Stimulated activated CD4-positive, alpha-beta T cell treated with anti-CD3 and anti-CD28 coated beads, TNF-alpha, amount 100 ng/mL, for 4 hours (primary cell): ENCODE measurements around the gene CDH1.

Experiments used
- DNase-seq, 3 experiments: peaks; one replicate each; pipeline ENCODE4 v3.0.0-alpha.2; 2020; ENCODE audit warnings: low read depth in 3 of 3

Gene CDH1

DNA sequence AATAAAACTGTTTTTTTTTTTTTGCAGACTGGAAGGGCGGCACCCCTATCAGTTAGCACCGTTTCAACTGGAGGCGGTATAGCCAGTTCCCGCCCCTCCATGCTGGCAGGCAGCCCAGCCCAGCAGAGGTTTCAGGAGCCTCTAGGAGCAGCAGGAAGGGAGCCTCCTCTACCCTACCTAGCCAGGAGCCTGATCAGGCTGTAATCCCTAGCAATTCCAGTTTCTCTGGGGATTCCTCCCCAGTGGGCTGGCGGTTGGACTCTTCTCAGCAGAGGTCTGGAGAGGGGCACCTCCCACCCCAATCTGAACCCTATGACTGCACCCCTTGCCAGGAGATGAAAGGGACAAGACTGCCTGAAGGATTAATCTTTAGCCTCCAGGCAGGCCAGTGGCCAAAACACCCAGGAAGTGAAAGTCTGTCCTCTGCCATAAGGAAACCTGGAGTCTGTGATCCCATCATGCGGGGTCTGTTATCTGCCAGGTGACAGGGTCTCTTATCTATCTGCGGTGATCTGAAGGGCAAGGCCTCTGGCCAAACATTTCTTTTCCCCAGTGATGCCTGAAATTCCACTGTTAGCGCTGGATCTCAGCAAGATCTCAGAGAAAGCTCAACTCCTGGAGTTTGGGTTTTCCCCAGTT lies 4.9 kb upstream of the CDH1 start:
- no peak for DNase-seq

DNA sequence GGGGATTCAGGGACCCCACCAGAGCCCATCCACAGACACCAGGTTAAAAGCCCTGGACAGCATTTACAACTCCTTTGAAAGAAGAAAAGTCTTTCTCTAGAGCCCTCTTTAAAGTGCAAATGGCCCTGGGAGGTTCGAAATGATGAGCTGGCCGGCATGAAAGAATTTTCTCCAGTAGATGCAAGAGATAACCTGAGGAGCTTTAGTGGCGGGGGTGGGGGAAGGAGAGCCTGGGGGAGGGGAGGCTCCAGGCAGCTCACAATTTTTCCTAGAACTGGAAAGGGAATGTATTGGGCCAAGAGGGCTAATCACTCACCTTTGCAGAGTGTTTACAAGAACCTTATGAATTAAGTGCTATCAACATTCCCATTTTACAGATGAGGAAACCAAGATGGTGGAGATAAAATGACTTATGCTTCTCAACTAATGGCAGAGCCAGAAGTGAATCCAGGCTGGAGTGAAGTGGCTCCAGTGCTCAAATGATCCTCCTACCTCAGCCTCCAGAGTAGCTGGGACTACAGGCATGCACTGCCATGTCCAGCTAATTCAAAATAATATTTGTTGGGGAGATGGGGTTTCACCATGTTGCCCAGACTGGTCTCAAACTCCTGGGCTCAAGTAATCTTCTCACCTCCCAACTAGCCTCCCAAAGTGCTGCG lies 4.2 kb upstream of the CDH1 start:
- DNase-seq: no peak

DNA sequence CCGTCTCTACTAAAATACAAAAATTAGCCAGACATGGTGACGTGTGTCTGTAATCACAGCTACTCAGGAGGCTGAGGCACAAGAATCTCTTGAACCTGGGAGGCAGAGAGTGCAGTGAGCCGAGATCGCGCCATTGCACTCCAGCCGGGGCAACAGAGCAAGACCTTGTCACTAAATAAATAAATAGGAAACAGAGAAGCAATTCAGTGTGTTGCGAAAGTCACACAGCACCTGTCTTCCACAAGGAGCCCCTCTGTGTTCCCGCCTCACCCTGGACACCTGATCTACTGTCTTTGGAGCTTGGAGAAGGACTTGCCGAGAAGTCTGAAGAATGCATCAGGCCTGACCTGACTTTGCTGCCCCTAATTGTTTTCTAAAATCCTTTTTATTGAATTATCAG lies 3.5 kb upstream of the CDH1 start:
- no peak for DNase-seq

DNA sequence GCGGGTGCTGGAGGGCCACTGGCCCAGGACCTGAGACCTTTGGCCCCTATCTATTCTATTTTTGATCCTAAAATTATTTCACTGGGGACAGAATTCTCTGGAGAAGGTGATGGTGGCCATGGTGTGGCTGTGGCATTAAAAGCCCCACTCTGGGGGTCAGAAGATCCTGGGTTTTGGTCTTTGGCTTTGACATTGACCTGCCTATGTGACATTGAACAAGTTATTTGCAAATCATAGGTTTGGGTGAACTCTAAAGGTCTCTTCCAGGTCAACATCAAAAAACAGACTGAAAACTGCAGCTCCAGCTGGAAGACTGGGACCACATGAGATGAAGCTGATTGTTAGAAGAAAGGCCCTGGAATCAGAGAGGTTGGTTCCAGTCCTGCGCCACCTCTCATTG lies 2.3 kb upstream of the CDH1 start:
- no peak for DNase-seq

DNA sequence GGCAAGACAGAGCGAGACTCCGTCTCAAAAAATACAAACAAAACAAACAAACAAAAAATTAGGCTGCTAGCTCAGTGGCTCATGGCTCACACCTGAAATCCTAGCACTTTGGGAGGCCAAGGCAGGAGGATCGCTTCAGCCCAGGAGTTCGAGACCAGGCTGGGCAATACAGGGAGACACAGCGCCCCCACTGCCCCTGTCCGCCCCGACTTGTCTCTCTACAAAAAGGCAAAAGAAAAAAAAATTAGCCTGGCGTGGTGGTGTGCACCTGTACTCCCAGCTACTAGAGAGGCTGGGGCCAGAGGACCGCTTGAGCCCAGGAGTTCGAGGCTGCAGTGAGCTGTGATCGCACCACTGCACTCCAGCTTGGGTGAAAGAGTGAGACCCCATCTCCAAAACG lies 531 bp upstream of the CDH1 start:
- DNase-seq: no peak

DNA sequence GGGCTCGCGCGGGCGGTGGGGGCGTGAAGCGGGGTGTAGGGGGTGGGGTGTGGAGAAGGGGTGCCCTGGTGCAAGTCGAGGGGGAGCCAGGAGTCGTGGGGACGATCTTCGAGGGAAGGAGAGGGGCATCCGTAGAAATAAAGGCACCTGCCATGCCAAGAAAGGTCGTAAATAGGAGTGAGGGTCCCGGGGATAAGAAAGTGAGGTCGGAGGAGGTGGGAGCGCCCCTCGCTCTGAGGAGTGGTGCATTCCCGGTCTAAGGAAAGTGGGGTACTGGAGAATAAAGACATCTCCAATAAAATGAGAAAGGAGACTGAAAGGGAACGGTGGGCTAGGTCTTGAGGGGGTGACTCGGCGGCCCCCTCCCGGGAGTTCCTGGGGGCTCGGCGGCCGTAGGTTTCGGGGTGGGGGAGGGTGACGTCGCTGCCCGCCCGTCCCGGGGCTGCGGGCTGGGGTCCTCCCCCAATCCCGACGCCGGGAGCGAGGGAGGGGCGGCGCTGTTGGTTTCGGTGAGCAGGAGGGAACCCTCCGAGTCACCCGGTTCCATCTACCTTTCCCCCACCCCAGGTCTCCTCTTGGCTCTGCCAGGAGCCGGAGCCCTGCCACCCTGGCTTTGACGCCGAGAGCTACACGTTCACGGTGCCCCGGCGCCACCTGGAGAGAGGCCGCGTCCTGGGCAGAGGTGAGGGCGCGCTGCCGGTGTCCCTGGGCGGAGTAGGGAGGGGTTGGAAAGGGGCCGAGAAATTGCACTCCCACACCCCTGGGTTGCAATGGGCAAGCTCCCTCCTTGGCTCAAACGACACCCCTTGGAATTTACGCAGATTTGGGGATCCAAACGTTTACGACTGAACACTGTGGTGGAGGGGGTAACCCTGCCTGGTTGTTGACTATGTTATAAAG lies 888 bp downstream of the CDH1 start:
- no peak for DNase-seq

DNA sequence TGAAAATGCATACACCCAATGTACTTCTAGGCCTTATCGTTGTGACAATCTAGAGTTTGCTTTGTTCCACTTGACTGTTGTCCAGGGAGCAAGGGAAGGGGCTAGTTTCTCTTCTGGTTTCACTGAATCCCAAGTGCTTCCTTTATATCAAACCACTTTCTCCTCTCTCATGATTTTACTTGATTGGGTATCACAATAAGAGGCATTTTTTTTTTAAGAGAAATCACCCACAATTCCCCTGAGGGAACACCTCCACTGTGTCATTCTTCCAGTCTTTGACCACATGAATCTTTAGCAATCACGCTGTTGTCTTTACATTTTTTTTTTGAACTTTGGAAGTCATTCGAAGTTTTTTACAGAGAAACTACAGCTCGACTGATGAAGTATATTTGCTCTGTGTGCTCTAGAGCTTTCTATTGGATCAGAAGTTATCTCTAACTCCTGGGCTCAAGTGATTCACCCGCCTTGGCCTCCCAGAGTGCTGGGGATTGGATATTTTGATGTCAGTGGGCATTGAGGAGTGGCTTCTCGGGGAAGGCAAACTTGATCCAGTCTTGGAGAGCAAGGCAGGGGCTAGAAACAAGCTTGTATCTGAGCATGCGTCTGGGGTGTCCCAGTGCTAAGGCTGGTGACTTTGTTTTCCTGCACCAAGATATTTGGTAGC lies 3.0 kb downstream of the CDH1 start:
- DNase-seq: no peak

DNA sequence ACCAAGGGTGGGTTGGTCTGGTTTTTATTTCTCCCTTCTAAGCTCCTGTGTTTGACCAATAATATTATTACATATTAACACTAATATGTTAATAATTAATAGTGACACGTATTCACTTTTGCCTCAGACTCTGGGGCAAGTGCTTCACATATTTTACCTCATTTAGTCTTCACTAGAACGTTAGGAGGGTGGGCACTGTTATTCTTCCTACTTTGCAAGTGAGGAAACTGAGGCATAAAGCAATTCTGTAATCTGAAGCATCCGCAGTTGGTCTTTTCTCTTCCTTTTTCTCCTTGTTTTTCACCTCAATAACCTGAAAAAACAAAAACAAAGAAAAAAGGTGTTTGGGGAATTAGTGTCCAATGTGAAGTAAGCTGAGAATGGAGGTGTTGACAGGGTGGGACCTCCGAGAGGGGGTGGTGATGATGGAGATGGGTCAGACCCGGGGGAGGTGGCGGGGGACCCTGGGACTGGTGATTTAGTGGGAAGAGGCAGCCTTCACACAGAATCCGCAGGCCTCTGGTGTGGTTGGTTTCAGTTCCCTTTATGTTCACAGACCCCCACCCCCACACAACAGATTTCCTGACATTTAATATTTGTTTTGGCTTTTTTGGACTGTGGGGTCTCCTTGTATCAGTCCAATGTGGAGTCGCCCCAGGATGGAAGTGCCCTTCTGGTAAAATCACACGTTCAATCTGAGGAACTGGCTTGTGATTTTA lies 3.7 kb downstream of the CDH1 start:
- no peak for DNase-seq

DNA sequence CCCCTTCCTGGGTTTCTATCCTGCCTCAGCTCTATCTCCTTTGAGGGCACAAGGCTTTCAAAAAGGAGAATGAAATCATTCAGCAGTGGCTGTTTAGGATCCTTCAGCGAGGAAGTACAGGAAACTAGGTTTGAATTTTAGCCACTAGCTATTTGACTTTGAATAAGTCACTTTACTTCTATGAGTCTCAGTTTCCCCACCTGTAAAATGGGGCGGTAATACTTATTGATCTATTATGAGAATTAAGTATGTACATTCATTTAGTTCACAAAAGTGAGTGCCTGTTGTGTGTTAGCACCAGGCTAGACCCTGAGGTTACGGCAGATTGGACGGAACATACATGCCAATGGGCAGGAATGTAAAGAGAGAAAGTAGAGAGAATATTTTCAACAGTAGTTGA lies 6.6 kb downstream of the CDH1 start:
- DNase-seq: no peak

DNA sequence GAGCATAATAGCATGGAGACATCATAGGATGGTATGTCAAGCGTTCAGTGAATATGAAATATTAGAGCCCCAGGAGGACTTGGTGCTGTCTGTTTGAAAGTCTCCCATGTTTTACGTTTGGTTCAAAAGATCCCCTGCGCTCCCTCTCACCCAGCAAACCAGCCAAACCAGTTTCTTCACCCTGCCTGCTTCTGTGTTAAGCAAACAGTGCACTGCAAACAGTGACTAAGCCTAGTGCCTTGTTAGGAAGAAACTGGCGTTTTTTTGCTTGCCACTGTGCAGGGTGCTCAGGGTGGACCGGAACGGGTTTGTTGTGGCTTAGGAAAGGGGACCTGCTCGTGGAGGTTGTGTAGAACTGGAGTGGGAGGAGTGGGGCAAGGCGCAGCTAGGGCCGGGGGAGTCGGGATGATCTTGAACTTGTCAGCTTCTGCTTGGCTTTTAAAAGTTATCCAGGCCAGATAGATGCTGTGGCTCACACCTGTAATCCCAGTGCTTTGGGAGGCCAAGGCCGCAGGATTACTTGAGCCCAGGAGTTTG lies 7.7 kb downstream of the CDH1 start:
- DNase-seq: no peak

DNA sequence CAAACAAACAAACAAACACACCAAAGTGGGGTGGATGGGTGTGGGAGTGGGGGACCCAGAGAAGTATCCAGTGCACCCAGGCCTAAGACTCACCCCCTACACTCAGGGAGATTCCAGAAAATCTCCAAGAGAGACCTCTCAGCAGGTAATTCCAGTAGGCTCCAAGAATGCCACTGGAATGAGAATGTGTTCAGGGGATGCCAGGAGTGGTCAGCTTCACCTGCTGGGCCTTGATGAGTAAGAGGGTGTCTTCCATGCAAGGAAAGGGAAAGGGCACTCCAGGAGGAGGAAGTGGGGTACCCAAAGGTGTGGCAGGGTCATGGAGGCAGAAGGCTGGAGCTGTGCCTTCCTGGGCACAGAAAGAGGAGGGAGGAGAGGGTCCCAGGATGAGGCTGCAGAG lies 9.9 kb downstream of the CDH1 start:
- no peak for DNase-seq

DNA sequence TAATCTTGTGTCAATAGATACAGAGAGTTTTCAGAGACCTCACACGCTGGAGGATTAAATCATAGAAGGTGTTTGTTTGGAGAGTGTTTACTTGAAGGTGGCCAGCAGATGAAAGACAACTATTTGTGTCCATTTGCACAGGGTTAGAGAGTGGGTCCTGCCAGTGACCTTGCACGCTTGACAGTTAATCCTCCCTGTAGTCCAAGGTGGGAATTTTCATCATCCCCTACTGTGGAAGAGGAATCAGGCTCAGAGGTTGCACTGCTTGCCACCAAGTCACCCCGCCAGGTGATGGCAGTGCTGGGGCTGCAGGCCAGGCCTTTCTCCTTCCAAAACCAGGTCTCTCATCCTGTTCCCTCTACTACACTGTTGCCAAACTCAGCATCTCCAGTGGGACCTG lies 12.3 kb downstream of the CDH1 start:
- DNase-seq: no peak

DNA sequence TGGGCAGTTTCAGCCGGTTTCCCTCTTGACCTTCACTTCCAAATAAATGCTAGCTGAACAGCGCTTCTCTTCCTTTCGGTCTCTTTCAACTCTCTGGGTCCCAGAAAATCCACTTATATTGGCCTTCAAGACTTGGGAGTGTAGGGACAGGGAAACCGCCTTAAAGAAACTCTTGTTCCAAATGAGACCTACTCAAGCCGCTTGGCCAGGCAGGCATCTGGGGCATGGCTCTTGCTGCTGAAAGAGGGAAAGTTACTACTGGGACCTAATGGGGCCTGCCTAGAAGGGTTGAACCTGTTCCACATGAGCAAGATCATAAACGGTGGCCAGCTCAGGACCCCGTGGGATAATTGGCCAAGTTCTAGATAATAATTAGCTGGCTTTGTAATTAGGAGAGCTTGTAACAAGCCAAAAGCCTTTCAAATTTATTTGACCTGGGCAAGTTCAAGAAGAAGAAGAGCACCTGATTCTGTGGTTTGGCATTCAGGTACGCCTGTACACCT lies 13.2 kb downstream of the CDH1 start:
- no peak for DNase-seq

DNA sequence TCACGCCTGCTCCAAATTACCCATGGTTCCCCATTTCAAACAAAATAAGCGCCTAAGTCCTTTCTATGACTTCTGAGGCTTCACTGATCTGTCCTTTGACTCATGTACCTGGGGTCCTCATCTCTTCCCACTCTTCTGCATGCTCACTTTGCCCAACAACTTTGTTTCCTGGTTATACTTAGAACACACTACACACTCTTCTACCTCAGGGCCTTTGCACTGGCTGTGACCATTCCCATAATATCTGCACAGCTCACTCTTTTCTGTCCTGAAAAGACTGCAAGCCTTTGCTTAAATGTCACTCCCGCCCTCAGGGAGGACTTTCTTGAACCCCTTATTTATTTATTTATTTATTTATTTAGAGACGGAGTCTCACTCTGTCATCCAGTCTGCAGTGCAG lies 14.1 kb downstream of the CDH1 start:
- DNase-seq: no peak

DNA sequence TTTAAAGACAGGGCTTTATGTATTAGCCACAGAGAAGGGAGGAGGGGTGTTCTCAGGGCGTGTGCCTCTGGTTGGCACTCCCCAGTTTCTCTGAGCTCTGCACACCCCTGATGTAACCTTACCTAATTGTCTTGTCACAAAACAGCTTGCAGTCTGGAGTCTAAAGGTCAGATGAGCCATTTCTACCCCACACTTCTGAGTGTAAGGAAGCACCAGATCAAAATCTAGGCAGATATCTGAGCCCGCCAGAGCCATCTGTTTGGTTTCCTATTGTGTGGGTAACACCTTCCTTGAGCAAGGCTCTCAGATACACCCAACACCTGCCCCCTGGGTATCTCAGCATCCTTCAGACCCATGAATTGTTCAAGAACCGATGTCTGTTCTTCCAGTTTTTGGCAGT lies 15.5 kb downstream of the CDH1 start:
- no peak for DNase-seq

DNA sequence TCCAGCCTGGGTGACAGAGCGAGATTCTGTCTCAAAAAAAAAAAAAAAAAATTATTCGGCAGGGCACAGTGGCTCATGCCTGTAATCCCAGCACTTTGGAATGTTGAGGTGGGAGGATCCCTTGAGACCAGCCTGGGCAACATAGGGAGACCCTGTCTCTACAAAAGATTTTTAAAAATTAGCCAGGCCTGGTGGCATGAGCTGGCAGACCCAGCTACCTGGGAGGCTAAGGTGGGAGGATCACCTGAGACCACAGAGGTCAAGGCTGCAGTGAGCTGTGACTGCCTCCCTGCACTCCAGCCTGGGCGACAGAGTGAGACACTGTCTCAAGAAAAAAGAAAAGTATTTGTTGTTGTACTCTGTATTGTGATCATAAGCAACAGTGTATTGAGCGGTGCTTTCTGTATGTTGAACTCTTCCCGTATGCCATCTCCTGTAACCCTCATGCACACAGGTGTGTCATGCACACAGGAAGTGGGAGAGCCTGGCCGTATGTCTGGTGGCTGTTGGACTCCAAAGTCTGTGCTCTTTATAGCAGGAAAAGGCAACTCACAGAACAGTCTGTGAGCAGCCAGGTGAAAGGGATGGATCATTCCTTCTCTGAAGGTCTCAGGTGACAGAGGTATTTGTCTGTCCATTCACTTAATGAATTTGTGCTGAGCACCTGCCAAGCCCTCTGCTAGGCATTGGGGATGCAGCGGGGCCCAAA lies 17.1 kb downstream of the CDH1 start:
- DNase-seq: no peak

DNA sequence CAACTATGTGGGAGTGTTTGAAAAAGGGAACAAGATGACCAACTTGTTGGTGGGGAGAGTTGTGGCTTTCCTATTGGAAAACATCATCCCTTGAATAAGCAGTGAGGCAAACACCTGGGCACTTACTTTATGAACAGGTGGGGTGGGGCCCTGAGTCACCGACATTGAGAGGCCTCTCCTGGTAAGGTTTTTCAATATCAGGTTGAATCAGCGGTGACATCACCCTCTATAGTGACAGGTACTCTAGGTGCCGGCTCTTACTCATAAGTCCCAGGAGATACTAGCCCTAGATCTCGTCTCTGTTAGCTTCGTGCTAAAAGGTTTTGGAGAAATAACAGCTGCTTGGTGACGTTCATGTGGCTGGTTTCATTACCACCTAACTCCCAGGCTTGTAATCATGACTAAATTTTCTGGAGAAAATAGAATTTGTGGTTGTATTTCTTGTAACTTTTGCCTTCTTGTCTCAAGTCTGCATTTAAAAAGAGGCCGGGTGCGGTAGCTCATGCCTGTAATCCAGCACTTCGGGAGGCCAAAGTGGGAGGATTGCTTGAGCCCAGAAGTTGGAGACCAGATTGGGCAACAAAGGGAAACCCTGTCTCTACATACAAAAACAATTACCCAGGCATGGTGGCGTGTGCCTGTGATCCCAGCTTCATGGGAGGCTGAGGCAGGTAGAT lies 19.3 kb downstream of the CDH1 start:
- DNase-seq: peak in 1 of 3 experiments; percentile 11

DNA sequence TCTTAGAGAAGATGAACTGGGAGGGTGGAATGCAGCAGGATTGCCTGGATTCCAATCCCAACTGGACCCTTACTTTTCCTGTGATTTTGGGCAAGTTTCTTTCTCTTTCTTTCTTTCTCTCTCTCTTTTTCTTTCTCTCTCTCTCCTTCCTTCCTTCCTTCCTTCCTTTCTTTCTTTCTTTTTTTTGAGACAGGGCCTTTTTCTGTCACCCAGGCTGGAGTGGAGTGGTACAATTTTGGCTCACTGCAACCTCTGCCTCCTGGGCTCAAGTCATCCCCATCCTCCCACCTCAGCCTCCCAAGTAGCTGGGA lies 20.5 kb downstream of the CDH1 start:
- no peak for DNase-seq

DNA sequence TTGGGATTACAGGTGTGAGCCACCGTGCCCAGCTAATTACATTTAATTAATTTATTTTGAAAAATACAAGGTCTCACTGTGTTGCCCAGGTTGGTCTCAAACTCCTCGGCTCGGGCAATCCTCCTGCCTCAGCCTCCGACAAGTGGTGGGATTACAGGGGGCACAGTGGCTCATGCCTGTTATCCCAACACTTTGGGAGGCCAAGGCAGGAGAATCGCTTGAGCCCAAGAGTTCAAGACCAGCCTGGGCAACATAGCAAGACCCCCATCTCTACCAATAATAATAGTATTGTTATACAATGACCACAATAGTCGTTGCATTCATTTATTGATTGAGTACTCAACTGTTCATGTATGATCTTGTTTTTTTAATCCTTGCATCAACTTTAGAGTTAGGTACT lies 22.0 kb downstream of the CDH1 start:
- DNase-seq: no peak

DNA sequence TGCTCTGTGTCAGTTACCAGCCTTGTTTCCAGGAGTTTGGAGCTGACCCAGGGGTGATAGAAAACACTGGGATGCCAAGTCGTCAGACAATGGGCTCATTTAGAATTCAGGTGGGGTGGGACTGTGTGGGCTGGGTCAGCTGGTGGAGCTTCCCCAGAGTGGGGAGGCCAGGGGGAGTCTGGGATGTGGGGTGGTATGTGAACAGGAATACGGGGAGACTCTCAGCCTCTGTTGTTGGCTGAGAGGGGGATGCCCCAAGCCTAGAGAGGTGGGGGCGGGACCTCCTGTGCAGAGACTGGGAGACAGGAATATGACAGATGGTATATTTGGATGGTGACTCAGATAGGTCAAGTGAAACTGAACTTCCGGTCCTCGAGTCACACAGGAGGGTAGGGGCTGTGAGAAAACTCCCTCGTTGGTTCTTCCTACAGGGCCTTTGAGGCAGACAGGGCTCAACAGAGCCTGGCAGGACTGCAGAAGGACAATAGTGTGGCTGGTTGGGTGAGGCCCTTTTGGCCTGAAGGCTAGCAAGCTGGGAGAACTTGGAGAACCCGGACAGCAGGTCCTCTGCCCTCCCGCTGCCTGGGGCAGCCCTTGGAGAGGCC lies 23.7 kb downstream of the CDH1 start:
- DNase-seq: no peak
